Testis (tissue), 2 donors: Measurements from ENCODE around the gene CAMTA1.

Source experiments
- CTCF ChIP-seq, 3 experiments: fragments of 450-650 bp in 2 of 3; fragments of 200-600 bp in 1 of 3; sonication (generic) in 1 of 3; IDR thresholded peaks; one replicate each; pipeline ENCODE4 v1.5.1; 2016 to 2019; ENCODE audit warnings: antibody characterized with exemption in 3 of 3, mild to moderate bottlenecking in 2 of 3, moderate library complexity in 1 of 3
- POLR2A ChIP-seq: fragments of 450-650 bp; IDR thresholded peaks from one replicate; pipeline ENCODE4 v1.6.1; 2017; ENCODE audit warnings: antibody characterized with exemption, mild to moderate bottlenecking, moderate library complexity

GRCh38 chr1:6954591-6954990, 169.3 kb downstream of the CAMTA1 start:
- TF ChIP-seq CTCF (IDR thresholded peaks at IDR 0.05) (no peak), POLR2A (no peak)
